Common myeloid progenitor, CD34-positive (primary cell): ENCODE measurements around the gene MORF4L1.
A peak's percentile ranks its signal among the peaks of the same experiment; 100 is the strongest.
"Not testable (repeated sequence)": the region's sequence is repeated elsewhere in the genome, so short reads cannot be mapped to it uniquely, and the experiment has no call there.

Experiments used
- CTCF ChIA-PET: fragments of 350-600 bp; sonication (Branson Sonifier 250); formaldehyde crosslinking; loops from one replicate; lab custom pipeline; 2021; ENCODE audit warnings: antibody characterized with exemption; lab: Charles Lee
- POLR2A ChIA-PET: fragments of 350-600 bp; sonication (Branson Sonifier 250); formaldehyde crosslinking; loops from one replicate; lab custom pipeline; 2021; ENCODE audit warnings: antibody characterized with exemption; lab: Charles Lee
- DNase-seq, 3 donors: peaks; one replicate each; pipeline versions ENCODE4 v3.0.0 to v3.0.0-alpha.2; 2013
- H3K27ac ChIP-seq, 2 experiments: 1 replicate in 1 of 2; 2 replicates in 1 of 2; pipeline ENCODE4 v1.7.0; 2013; ENCODE audit warnings: inconsistent platforms in 2 of 2, low read length in 2 of 2, mild to moderate bottlenecking in 2 of 2, low read depth in 1 of 2, moderate library complexity in 1 of 2; ENCODE audit not compliant: severe bottlenecking in 2 of 2, insufficient read depth in 1 of 2, poor library complexity in 1 of 2
- H3K27me3 ChIP-seq, 5 experiments: replicated peaks in 2 of 5; 1 replicate in 3 of 5; 2 replicates in 2 of 5; pipeline versions ENCODE4 v1.6.1 to v1.7.0; 2013; ENCODE audit warnings: low read length in 4 of 5, mild to moderate bottlenecking in 2 of 5, moderate library complexity in 2 of 5, inconsistent platforms in 1 of 5; ENCODE audit not compliant: insufficient read depth in 5 of 5, control insufficient read depth in 4 of 5
- H3K36me3 ChIP-seq, 4 experiments: 1 replicate in 2 of 4; 2 replicates in 2 of 4; pipeline versions ENCODE4 v1.6.1 to v1.7.0; 2013; ENCODE audit warnings: low read length in 3 of 4, control low read depth in 1 of 4, mild to moderate bottlenecking in 1 of 4; ENCODE audit not compliant: control insufficient read depth in 4 of 4, insufficient read depth in 4 of 4
- H3K4me1 ChIP-seq, 4 experiments: 1 replicate in 3 of 4; 2 replicates in 1 of 4; pipeline versions ENCODE4 v1.6.1 to v1.7.1; 2013; ENCODE audit warnings: low read length in 3 of 4, mild to moderate bottlenecking in 3 of 4, control low read depth in 1 of 4, inconsistent platforms in 1 of 4, moderate library complexity in 1 of 4; ENCODE audit not compliant: control insufficient read depth in 4 of 4, insufficient read depth in 4 of 4; ENCODE audit errors: control extremely low read depth in 1 of 4
- H3K4me3 ChIP-seq, 7 experiments: 1 replicate in 4 of 7; 2 replicates in 3 of 7; pipeline versions ENCODE4 v1.5.1 to v1.7.0; 2013; ENCODE audit warnings: mild to moderate bottlenecking in 7 of 7, low read length in 6 of 7, moderate library complexity in 6 of 7, inconsistent platforms in 2 of 7, low read depth in 2 of 7, control low read depth in 1 of 7; ENCODE audit not compliant: insufficient read depth in 4 of 7, control insufficient read depth in 1 of 7; ENCODE audit errors: extremely low read depth in 1 of 7
- H3K9me3 ChIP-seq, 5 experiments: 1 replicate in 4 of 5; 2 replicates in 1 of 5; pipeline versions ENCODE4 v1.6.1 to v1.7.1; 2013; ENCODE audit warnings: low read length in 4 of 5, mild to moderate bottlenecking in 2 of 5, inconsistent platforms in 1 of 5, low read depth in 1 of 5, moderate library complexity in 1 of 5; ENCODE audit not compliant: control insufficient read depth in 4 of 5, insufficient read depth in 2 of 5; ENCODE audit errors: control extremely low read depth in 1 of 5
- WGBS: methylation state at CpG from one replicate; pipeline ENCODE4 v1.1.5; 2013; ENCODE audit not compliant: insufficient coverage; 5-methylcytosine and 5-hydroxymethylcytosine counted together

MORF4L1 gene

GRCh38 chr15:78859971-78860719 is 12.5 kb upstream of the MORF4L1 start:
- Histone ChIP-seq H3K4me1 (peaks cover 0 to 5% (median under 1%) of the 10 kb centered on the region in 4 experiments), H3K27me3 (no peaks in the 10 kb centered on the region), H3K9me3 (no peaks in the 10 kb centered on the region), H3K36me3 (no peaks in the 10 kb centered on the region), H3K4me3 (peak overlapping the region; percentile 29 to 90 (median 75)), H3K27ac (no peak overlapping the region)
- CTCF ChIA-PET, result interaction anchor here (0.7 to 1.8 kb wide), 2 partner anchors 12 to 1281 kb away, joined by 3 to 5 read pairs; no protein-coding TSS in a partner anchor
- DNase-seq, result peak; percentile 83 to 93 (median 91)
- POLR2A ChIA-PET, result interaction anchor here (0.6 to 1.5 kb wide), 2 partner anchors 13 to 28 kb away, joined by 3 to 11 read pairs; partner anchors contain the start of gene MORF4L1
- 3% methylated on average over 20 of the region's 28 CpGs for WGBS

GRCh38 chr15:78865585-78865984 is 7.1 kb upstream of the MORF4L1 start:
- DNase-seq, H3K4me3 ChIP-seq, H3K9me3 ChIP-seq, H3K27ac ChIP-seq, H3K27me3 ChIP-seq, H3K4me1 ChIP-seq, H3K36me3 ChIP-seq, CTCF ChIA-PET, POLR2A ChIA-PET: not testable (repeated sequence)
- 97% methylated on average over 5 of the region's 10 CpGs for WGBS

GRCh38 chr15:78866031-78866430 is 6.7 kb upstream of the MORF4L1 start:
- CTCF ChIA-PET, DNase-seq, H3K36me3 ChIP-seq, H3K4me1 ChIP-seq, H3K27me3 ChIP-seq, H3K27ac ChIP-seq, H3K9me3 ChIP-seq, H3K4me3 ChIP-seq: not testable (repeated sequence)
- 100% methylated on average over 2 of the region's 8 CpGs for WGBS
- POLR2A ChIA-PET, result interaction anchor here (0.6 kb wide), 1 partner anchor 14 kb away, joined by 3 read pairs; no protein-coding TSS in a partner anchor

GRCh38 chr15:78866803-78867202 is 5.9 kb upstream of the MORF4L1 start:
- DNase-seq, result no peak
- 90% methylated on average over 3 of the region's 4 CpGs for WGBS
- CTCF ChIA-PET, result no interaction called here
- Histone ChIP-seq H3K27me3 (no peaks in the 10 kb centered on the region), H3K4me1 (peaks cover 0 to 1% (median under 1%) of the 10 kb centered on the region in 4 experiments), H3K36me3 (no peaks in the 10 kb centered on the region), H3K9me3 (no peaks in the 10 kb centered on the region), H3K27ac (no peak overlapping the region), H3K4me3 (no peak overlapping the region)
- POLR2A ChIA-PET, result interaction anchor here (0.6 kb wide), 1 partner anchor 13 kb away, joined by 3 read pairs; no protein-coding TSS in a partner anchor

- WGBS, result 90% methylated on average over 2 of the region's 3 CpGs
- H3K27me3 ChIP-seq, result no peaks in the 10 kb centered on the region
- no peaks in the 10 kb centered on the region for H3K9me3 ChIP-seq
- H3K4me1 ChIP-seq, result peaks cover 0 to 8% (median 4%) of the 10 kb centered on the region in 4 experiments
- DNase-seq, result no peak
- CTCF ChIA-PET, result no interaction called here
- H3K36me3 ChIP-seq, result no peaks in the 10 kb centered on the region
- no peak overlapping the region for H3K27ac ChIP-seq
- H3K4me3 ChIP-seq, result no peak overlapping the region
- POLR2A ChIA-PET, result no interaction called here
These were observed 4.3 kb upstream of the MORF4L1 start for GRCh38 chr15:78868366-78868765.

- H3K9me3 ChIP-seq, H3K36me3 ChIP-seq, H3K27me3 ChIP-seq, POLR2A ChIA-PET: not testable (repeated sequence)
- DNase-seq, result peak in 1 of 3 donors; percentile 10
- 96% methylated on average over 20 of the region's 24 CpGs for WGBS
- CTCF ChIA-PET, result interaction anchor here (0.6 to 1.8 kb wide), 4 partner anchors 20 to 63 kb away, joined by 3 to 5 read pairs (median 3); no protein-coding TSS in a partner anchor
- Histone ChIP-seq H3K4me1 (peaks cover 6 to 26% (median 17%) of the 10 kb centered on the region in 4 experiments), H3K4me3 (peak overlapping the region in 6 of 7 experiments; percentile 27 to 100 (median 80)), H3K27ac (peak overlapping the region; percentile 64 to 100)
These were observed 1.1 kb upstream of the MORF4L1 start for GRCh38 chr15:78871483-78872127.
